ENCODE results near the gene C14orf119. TPM values are rescaled to one million over a fixed set of nuclear protein-coding genes. Genes with fewer than 3 reads are reported as not detected.

The C14orf119 gene
- total RNA-seq, 3 donors from 2014 or later (not counting 1 experiment from before 2014, with no cell fraction given), result 10.6 to 19.0 (median 14.7) TPM

GRCh38 chr14:23085458-23085857 lies 9.8 kb upstream of the C14orf119 start:
- H3K36me3 Mint-ChIP-seq, result peaks cover 31% of the 10 kb centered on the region
- WGBS (ENCODE audit: insufficient coverage), result 96% methylated on average over 3 of the region's 3 CpGs
- no peak for TF ChIP-seq CTCF (IDR thresholded peaks at IDR 0.05)
- H3K27me3 Mint-ChIP-seq (ENCODE audit: low read depth in 2 of 2), result no peaks in the 10 kb centered on the region
- Histone ChIP-seq H3K4me3 (ENCODE audit: low read length) (no peak overlapping the region), H3K9me3 (ENCODE audit: control insufficient read depth, insufficient read depth, low read length) (no peaks in the 10 kb centered on the region), H3K27ac (ENCODE audit: low read length) (no peak overlapping the region), H3K36me3 (ENCODE audit: control insufficient read depth, insufficient read depth, low read length) (peaks cover 81% of the 10 kb centered on the region), H3K4me1 (ENCODE audit: control insufficient read depth, insufficient read depth, low read length) (no peaks in the 10 kb centered on the region), H3K27me3 (ENCODE audit: control insufficient read depth, insufficient read depth, low read length) (no peaks in the 10 kb centered on the region)
- H3K4me3 Mint-ChIP-seq, result no peak overlapping the region
- H3K4me1 Mint-ChIP-seq, result peaks cover 7 to 20% of the 10 kb centered on the region in 2 donors
- ATAC-seq, result no peak
- H3K27ac Mint-ChIP-seq, result peak overlapping the region; percentile 18 to 49
- no peak for DNase-seq
- intact Hi-C loops (cut with micrococcal nuclease), result no loop called here
- H3K9me3 Mint-ChIP-seq, result no peaks in the 10 kb centered on the region

- ATAC-seq (no peak), DNase-seq (no peak)
- Histone ChIP-seq H3K36me3 (ENCODE audit: control insufficient read depth, insufficient read depth, low read length) (peaks cover 77% of the 10 kb centered on the region), H3K27ac (ENCODE audit: low read length) (no peak overlapping the region), H3K4me1 (ENCODE audit: control insufficient read depth, insufficient read depth, low read length) (no peaks in the 10 kb centered on the region), H3K9me3 (ENCODE audit: control insufficient read depth, insufficient read depth, low read length) (no peaks in the 10 kb centered on the region), H3K27me3 (ENCODE audit: control insufficient read depth, insufficient read depth, low read length) (no peaks in the 10 kb centered on the region), H3K4me3 (ENCODE audit: low read length) (no peak overlapping the region)
- peak overlapping the region; percentile 18 to 49 for H3K27ac Mint-ChIP-seq
- no peak overlapping the region for H3K4me3 Mint-ChIP-seq
- H3K9me3 Mint-ChIP-seq, result no peaks in the 10 kb centered on the region
- peaks cover 7 to 20% of the 10 kb centered on the region in 2 donors for H3K4me1 Mint-ChIP-seq
- no peaks in the 10 kb centered on the region for H3K27me3 Mint-ChIP-seq (ENCODE audit: low read depth in 2 of 2)
- intact Hi-C loops (cut with micrococcal nuclease), result no loop called here
- 95% methylated on average over 1 of the region's 1 CpG for WGBS (ENCODE audit: insufficient coverage)
- TF ChIP-seq CTCF (IDR thresholded peaks at IDR 0.05), result no peak
- peaks cover 20% of the 10 kb centered on the region for H3K36me3 Mint-ChIP-seq
Observed at GRCh38 chr14:23086565-23086964, 8.7 kb upstream of the C14orf119 start.

GRCh38 chr14:23089498-23090253 lies 5.6 kb upstream of the C14orf119 start:
- H3K36me3 Mint-ChIP-seq, result peaks cover 17% of the 10 kb centered on the region
- Histone ChIP-seq H3K27ac (ENCODE audit: low read length) (no peak overlapping the region), H3K36me3 (ENCODE audit: control insufficient read depth, insufficient read depth, low read length) (peaks cover 78% of the 10 kb centered on the region), H3K9me3 (ENCODE audit: control insufficient read depth, insufficient read depth, low read length) (no peaks in the 10 kb centered on the region), H3K4me3 (ENCODE audit: low read length) (no peak overlapping the region), H3K27me3 (ENCODE audit: control insufficient read depth, insufficient read depth, low read length) (no peaks in the 10 kb centered on the region), H3K4me1 (ENCODE audit: control insufficient read depth, insufficient read depth, low read length) (peaks cover 6% of the 10 kb centered on the region)
- no peak overlapping the region for H3K4me3 Mint-ChIP-seq
- intact Hi-C loops (cut with micrococcal nuclease), result loop anchor here (10.0 kb wide), 1 partner anchor 215 kb away; the partner anchor contains the start of genes BCL2L2 and PPP1R3E
- DNase-seq, result no peak
- ATAC-seq, result no peak
- WGBS (ENCODE audit: insufficient coverage), result 98% methylated on average over 12 of the region's 12 CpGs
- peaks cover 14 to 24% of the 10 kb centered on the region in 2 donors for H3K4me1 Mint-ChIP-seq
- no peak for TF ChIP-seq CTCF (IDR thresholded peaks at IDR 0.05)
- peak overlapping the region in 1 of 2 donors; percentile 27 for H3K27ac Mint-ChIP-seq
- H3K9me3 Mint-ChIP-seq, result no peaks in the 10 kb centered on the region
- H3K27me3 Mint-ChIP-seq (ENCODE audit: low read depth in 2 of 2), result no peaks in the 10 kb centered on the region
